Measurements from ENCODE around the gene ZSWIM5. TPM values are rescaled to one million over a fixed set of nuclear protein-coding genes. Genes with fewer than 3 reads are reported as not detected.
A peak's percentile ranks its signal among the peaks of the same experiment; 100 is the strongest.

ZSWIM5 gene
- total and polyA plus RNA-seq, 2 of the 8 experiments (the other 6 are each of a cell fraction or from before 2014, with no cell fraction given), result 2.5 to 3.9 TPM

DNA sequence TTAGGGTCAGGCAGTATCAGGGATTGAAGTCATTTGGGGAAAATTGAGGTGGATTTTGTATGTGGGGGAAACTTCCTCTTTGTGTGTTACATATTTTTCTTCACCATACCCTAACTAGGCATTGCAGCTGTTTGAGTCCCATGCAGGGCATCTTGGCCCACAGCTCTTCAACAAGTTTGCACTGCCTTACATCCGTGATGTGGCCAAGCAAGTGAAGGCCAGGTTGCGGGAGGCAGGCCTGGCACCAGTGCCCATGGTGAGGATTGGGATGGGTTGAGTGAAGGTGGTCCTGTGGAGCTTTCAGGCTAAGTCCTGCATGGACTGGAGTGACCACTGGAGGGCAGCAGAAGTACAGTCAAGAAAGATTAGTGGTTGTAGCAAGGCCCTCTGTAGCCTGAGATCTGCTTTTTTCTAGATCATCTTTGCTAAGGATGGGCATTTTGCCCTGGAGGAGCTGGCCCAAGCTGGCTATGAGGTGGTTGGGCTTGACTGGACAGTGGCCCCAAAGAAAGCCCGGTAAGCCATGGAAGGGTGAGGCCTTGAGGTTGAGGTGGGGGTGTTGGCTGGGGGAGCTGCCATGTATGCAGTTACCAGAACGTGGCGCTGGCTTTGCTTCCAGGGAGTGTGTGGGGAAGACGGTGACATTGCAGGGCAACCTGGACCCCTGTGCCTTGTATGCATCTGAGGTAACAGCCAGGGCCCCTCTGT, 191.9 kb downstream of the ZSWIM5 start:
- H4K91ac ChIP-seq (replicated peaks; ENCODE audit: insufficient read length, low read length), result no peak overlapping the region
- no peak overlapping the region for H2AK5ac ChIP-seq (ENCODE audit: low read depth, low read length)
- H3K27ac ChIP-seq (ENCODE audit: low read depth, low read length), result no peak overlapping the region
- no peaks in the 10 kb centered on the region for H3K27me3 ChIP-seq (replicated peaks in 1 of 4; ENCODE audit: control insufficient read depth in 3 of 4, extremely low read depth in 1 of 4, insufficient read depth in 3 of 4, low read length in 3 of 4)
- no peak overlapping the region for H2BK5ac ChIP-seq (ENCODE audit: low read depth, low read length)
- H2BK120ac ChIP-seq (replicated peaks; ENCODE audit: low read depth, low read length), result no peak overlapping the region
- no peak overlapping the region for H3K9ac ChIP-seq (replicated peaks in 1 of 4; ENCODE audit: extremely low read depth in 1 of 4, low read depth in 3 of 4, low read length in 3 of 4)
- H3K79me1 ChIP-seq (ENCODE audit: low read depth, low read length), result no peaks in the 10 kb centered on the region
- H3K56ac ChIP-seq (replicated peaks; ENCODE audit: insufficient read length, low read depth, low read length), result no peak overlapping the region
- 70% methylated on average over 6 of the region's 6 CpGs; no CpG with 5 or more reads in 1 of the 2 experiments for WGBS, 2 experiments (ENCODE audit: extremely low coverage in 1 of 2, insufficient coverage in 1 of 2, insufficient read length in 1 of 2, insufficient replicate concordance in 2 of 2, low coverage in 1 of 2, low lambda C conversion rate in 2 of 2, missing lambda C conversion rate in 1 of 2)
- no peak overlapping the region for H2AFZ ChIP-seq (ENCODE audit: low read length)
- no peak overlapping the region for H3K4me3 ChIP-seq (ENCODE audit: extremely low read depth in 1 of 4, insufficient read depth in 2 of 4, low read depth in 3 of 4, low read length in 4 of 4)
- H4K20me1 ChIP-seq (replicated peaks in 1 of 2; ENCODE audit: control insufficient read depth in 1 of 2, insufficient read depth in 2 of 2, low read length in 2 of 2), result peaks cover 0 to 3% of the 10 kb centered on the region in 2 experiments
- ChIA-PET POLR2A (ENCODE audit: partially characterized antibody) (interaction anchor here (0.6 to 3.3 kb wide), 10 partner anchors 9 to 507 kb away, joined by 3 to 13 read pairs (median 4); partner anchors contain the start of genes EIF2B3, HPDL, MUTYH and PRDX1), CTCF (ENCODE audit: partially characterized antibody) (interaction anchor here (0.5 to 15.4 kb wide), 50 partner anchors 9 to 555 kb away, joined by 3 to 424 read pairs (median 4); partner anchors contain the start of genes EIF2B3, HPDL, MUTYH and RPS8)
- H3K14ac ChIP-seq (ENCODE audit: insufficient read length), result no peak overlapping the region
- H2BK15ac ChIP-seq (ENCODE audit: low read length), result no peak overlapping the region
- no peak overlapping the region for H2BK12ac ChIP-seq (ENCODE audit: low read depth, low read length)
- peaks cover 10% of the 10 kb centered on the region for H3K23me2 ChIP-seq (ENCODE audit: low read depth, low read length)
- H3K79me2 ChIP-seq (ENCODE audit: control insufficient read depth in 1 of 2, insufficient read depth in 2 of 2, low read length in 2 of 2), result no peaks in the 10 kb centered on the region; a peak in 1 of 4 replicates
- FAIRE-seq, result peak; percentile 92
- H4K5ac ChIP-seq (ENCODE audit: insufficient read length, low read depth, low read length), result no peak overlapping the region
- no peak overlapping the region for H3K4me2 ChIP-seq (ENCODE audit: insufficient read depth in 1 of 2, low read depth in 2 of 2, low read length in 2 of 2)
- H3K18ac ChIP-seq (ENCODE audit: extremely low read depth, low read length), result no peak overlapping the region
- no peak overlapping the region for H2BK20ac ChIP-seq (ENCODE audit: low read length)
- H3K4ac ChIP-seq (replicated peaks; ENCODE audit: insufficient read length, low read depth, low read length), result no peak overlapping the region
- peak in 1 of 2 experiments; percentile 90 for DNase-seq (ENCODE audit: low read depth in 1 of 2, low spot score in 2 of 2)
- peaks cover 5 to 10% (median 6%) of the 10 kb centered on the region in 4 experiments; a peak in 6 of 7 replicates for H3K4me1 ChIP-seq (replicated peaks in 1 of 4; ENCODE audit: control insufficient read depth in 3 of 4, insufficient read depth in 4 of 4, low read length in 3 of 4)
- 0 out of 8 replicates have a peak, but pooled peaks cover 0 to 4% (median 2%) of the 10 kb centered on the region in 4 experiments for H3K36me3 ChIP-seq (ENCODE audit: control insufficient read depth in 2 of 4, insufficient read depth in 4 of 4, low read length in 3 of 4)
- TF ChIP-seq CTCF (IDR thresholded peaks at IDR 0.05; ENCODE audit: control extremely low read depth in 1 of 3, insufficient read depth in 1 of 3, low read depth in 1 of 3, low read length in 3 of 3) (peak; percentile 78 to 95 (median 86)), RAD21 (IDR thresholded peaks at IDR 0.05 in 1 of 2, conservative IDR thresholded peaks at IDR 0.05 in 1 of 2; ENCODE audit: low read depth in 2 of 2, low read length in 2 of 2) (peak; percentile 95 to 96), HDAC6 (IDR thresholded peaks at IDR 0.05; ENCODE audit: low read depth, low read length) (no peak), SIN3A (conservative IDR thresholded peaks at IDR 0.05 in 1 of 2, IDR thresholded peaks at IDR 0.05 in 1 of 2; ENCODE audit: low read depth in 1 of 2, low read length in 2 of 2) (0 out of 4 replicates have a peak, but pooled peaks of 1 of the 2 experiments have one; percentile 31), POLR2AphosphoS5 (IDR thresholded peaks at IDR 0.05; ENCODE audit: low read depth, low read length) (0 out of 2 replicates have a peak, but pooled peaks have one; percentile 25)
- TF ChIP-seq, protein P1, sequence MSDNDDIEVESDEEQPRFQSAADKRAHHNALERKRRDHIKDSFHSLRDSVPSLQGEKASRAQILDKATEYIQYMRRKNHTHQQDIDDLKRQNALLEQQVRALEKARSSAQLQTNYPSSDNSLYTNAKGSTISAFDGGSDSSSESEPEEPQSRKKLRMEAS (IDR thresholded peaks at IDR 0.05), result 0 out of 2 replicates have a peak, but pooled peaks have one; percentile 19
- no peak overlapping the region for H3K23ac ChIP-seq (ENCODE audit: insufficient read length)
- H3K9me3 ChIP-seq (ENCODE audit: insufficient read depth in 2 of 2, low read depth in 1 of 2, low read length in 1 of 2), result no peaks in the 10 kb centered on the region
- H4K8ac ChIP-seq (ENCODE audit: extremely low read depth, insufficient read depth, low read length), result peak overlapping the region; percentile 86
